ENCODE data around the gene CCR1. TPM values are rescaled to one million over a fixed set of nuclear protein-coding genes. Genes with fewer than 3 reads are reported as not detected.

Gene CCR1
- polyA plus RNA-seq, 3 donors from 2014 or later = 10.5 to 24.1 (median 11.5) TPM

DNA sequence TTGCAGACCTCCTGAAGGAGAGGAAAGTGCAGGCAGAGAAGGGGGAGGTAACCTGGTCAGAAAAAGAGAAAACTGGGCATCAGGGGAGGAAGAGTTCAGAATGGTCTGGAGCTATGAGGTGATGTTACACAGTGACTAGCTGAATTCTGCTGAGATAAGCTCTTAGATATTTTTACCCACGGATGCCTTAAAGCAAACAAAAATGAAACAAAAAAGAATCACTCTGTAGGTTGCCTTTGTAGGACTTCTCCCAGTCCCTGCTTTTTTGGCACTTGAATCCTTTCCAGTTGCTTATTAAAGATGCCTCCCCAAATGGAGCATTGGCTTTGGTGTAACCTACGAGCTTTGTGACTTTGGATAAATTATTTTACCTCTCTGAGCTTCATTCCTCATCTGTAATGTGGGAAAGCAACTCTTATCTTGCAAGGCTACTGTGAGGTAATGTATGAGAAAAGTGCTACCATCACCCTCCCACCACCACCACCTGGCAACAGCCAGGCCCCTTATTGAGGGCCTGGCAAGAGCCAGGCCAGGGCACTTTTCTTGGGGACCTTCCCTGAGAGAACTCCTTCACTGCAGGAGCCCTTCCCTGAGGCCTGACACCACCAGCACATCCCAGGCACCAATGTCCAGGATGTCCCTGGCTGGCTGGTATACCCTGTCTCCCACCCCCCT, 2.7 kb downstream of the CCR1 start:
- H3K4me3 Mint-ChIP-seq = peak overlapping the region; percentile 85 to 94 (median 89)
- no peak for DNase-seq
- H3K4me1 Mint-ChIP-seq = peaks cover 51 to 79% of the 10 kb centered on the region in 2 donors
- no peaks in the 10 kb centered on the region for H3K27me3 Mint-ChIP-seq (ENCODE audit: low read depth in 3 of 3)
- no peaks in the 10 kb centered on the region for H3K9me3 Mint-ChIP-seq
- H3K27ac Mint-ChIP-seq = peak overlapping the region; percentile 53 to 93 (median 72)
- H3K36me3 Mint-ChIP-seq = peaks cover 20 to 28% (median 22%) of the 10 kb centered on the region in 3 donors

DNA sequence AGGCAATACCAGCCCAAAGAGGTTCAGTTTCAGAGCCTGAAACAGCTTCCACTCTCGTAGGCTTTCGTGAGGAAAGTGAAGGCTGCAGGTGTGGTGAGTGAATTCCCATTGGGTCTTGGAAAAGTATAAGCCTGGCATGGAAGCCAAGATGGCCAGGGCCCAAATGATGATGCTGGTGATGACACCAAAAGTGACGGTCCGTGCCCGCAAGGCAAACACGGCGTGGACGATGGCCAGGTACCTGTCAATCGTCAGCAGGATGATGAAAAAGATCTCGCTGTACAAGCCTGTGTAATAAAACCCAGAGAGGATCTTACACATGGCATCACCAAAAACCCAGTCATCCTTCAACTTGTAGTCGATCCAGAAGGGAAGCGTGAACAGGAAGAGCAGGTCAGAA, 4.4 kb downstream of the CCR1 start:
- Mint-ChIP-seq H3K27ac (peak overlapping the region in 1 of 6 donors; percentile 57), H3K36me3 (peaks cover 22 to 33% (median 26%) of the 10 kb centered on the region in 3 donors), H3K27me3 (ENCODE audit: low read depth in 3 of 3) (no peaks in the 10 kb centered on the region), H3K4me1 (peaks cover 43 to 77% of the 10 kb centered on the region in 2 donors), H3K9me3 (no peaks in the 10 kb centered on the region), H3K4me3 (peak overlapping the region in 2 of 5 donors; percentile 22 to 34)
- no peak for DNase-seq

DNA sequence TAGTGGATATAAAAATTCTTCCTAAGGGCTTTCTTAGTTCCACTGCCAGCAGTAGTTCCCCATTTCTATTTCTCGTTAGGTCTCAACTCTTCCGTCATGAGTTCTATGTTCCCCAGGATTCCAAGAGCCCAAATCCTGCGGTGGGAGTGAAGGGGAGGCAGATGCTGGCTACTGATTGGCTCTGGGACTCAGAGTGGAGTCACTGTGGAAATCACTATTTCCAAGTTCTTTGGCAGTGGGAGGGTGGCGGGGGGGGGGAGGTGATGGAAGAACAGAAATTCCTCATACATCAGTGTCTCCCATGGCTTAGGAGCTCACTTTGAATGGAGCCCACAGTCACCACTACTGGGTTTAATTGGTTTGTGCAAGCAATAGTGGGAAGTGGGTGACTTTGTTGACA, 5.6 kb downstream of the CCR1 start:
- Mint-ChIP-seq H3K4me3 (peak overlapping the region in 1 of 5 donors; percentile 46), H3K9me3 (peaks cover 0 to under 1% (median 0%) of the 10 kb centered on the region in 6 donors), H3K36me3 (peaks cover 22 to 36% (median 35%) of the 10 kb centered on the region in 3 donors), H3K4me1 (peaks cover 32 to 65% of the 10 kb centered on the region in 2 donors), H3K27me3 (ENCODE audit: low read depth in 3 of 3) (no peaks in the 10 kb centered on the region), H3K27ac (peak overlapping the region in 2 of 6 donors; percentile 24 to 72)
- DNase-seq = no peak

- H3K27me3 Mint-ChIP-seq (ENCODE audit: low read depth in 3 of 3) = no peaks in the 10 kb centered on the region
- peaks cover 14 to 48% of the 10 kb centered on the region in 2 donors for H3K4me1 Mint-ChIP-seq
- no peak for DNase-seq
- peak overlapping the region in 4 of 6 donors; percentile 15 to 76 (median 36) for H3K27ac Mint-ChIP-seq
- H3K36me3 Mint-ChIP-seq = peaks cover 22 to 38% (median 32%) of the 10 kb centered on the region in 3 donors
- no peak overlapping the region for H3K4me3 Mint-ChIP-seq
- H3K9me3 Mint-ChIP-seq = peaks cover 0 to 2% (median 0%) of the 10 kb centered on the region in 6 donors
Observed at GRCh38 chr3:46200790-46201189, 7.3 kb downstream of the CCR1 start.

DNA sequence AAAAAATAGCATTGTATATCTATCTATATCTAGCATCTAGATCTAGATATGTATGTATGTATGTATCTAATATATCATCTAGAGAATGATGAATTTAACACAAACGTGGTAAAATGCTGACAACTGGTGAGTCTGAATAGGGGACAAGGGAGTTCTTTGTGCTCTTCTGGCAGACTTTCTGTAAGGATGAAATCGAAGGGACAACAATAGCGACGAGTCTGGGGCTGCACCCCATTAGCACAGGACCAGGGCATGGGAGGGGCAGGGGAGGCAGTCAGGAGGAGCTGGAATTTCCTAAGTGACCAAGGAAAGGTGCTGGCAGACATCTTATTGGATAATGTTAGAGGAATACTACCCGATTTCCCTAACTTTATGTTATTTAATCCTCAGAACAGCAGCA, 7.9 kb downstream of the CCR1 start:
- peaks cover 24 to 38% (median 32%) of the 10 kb centered on the region in 3 donors for H3K36me3 Mint-ChIP-seq
- peaks cover 0 to 2% (median 0%) of the 10 kb centered on the region in 6 donors for H3K9me3 Mint-ChIP-seq
- peaks cover 8 to 42% of the 10 kb centered on the region in 2 donors for H3K4me1 Mint-ChIP-seq
- H3K27me3 Mint-ChIP-seq (ENCODE audit: low read depth in 3 of 3) = no peaks in the 10 kb centered on the region
- H3K27ac Mint-ChIP-seq = peak overlapping the region; percentile 13 to 61 (median 53)
- DNase-seq = no peak
- H3K4me3 Mint-ChIP-seq = no peak overlapping the region

GRCh38 chr3:46196261-46196957, 11.7 kb downstream of the CCR1 start:
- Mint-ChIP-seq H3K4me1 (peaks cover 0 to 10% of the 10 kb centered on the region in 2 donors), H3K27me3 (ENCODE audit: low read depth in 3 of 3) (peaks cover 2 to 7% (median 3%) of the 10 kb centered on the region in 3 donors), H3K4me3 (no peak overlapping the region), H3K27ac (no peak overlapping the region), H3K9me3 (peaks cover 0 to 16% (median 9%) of the 10 kb centered on the region in 6 donors), H3K36me3 (peaks cover 9 to 32% (median 11%) of the 10 kb centered on the region in 3 donors)
- no peak for DNase-seq

DNA sequence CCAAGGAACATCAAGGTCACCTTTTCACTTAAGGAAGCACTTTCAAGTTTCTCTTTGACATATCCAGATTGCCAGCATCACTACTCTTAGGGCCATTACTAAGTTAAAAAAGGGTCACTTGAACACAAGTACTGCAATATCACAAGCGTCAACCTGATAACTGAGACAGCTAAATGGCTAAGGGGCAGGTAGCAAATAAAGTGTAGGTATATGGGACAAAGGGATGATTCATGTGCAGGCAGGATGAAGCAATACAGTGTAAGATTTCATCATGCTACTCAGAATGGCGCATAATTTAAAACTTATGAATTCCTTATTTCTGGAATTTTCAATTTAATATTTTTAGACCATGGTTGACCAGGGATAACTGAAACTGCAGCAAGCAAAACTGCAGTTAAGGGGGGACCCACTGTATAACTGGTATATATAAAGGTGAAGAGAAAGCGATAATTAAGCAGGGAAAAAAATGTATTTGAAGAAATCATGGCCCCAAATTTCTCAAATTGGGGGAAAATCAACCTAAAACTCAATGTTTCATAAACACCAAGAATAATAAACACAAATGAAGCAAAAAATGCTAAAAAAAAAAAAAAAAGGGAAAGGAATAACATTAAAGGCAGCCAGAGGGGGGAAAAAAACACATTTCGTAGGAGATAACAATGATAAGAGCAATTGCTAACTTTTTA, 13.1 kb downstream of the CCR1 start:
- no peak for DNase-seq
- H3K9me3 Mint-ChIP-seq = peaks cover 0 to 16% (median 9%) of the 10 kb centered on the region in 6 donors
- no peak overlapping the region for H3K4me3 Mint-ChIP-seq
- H3K27me3 Mint-ChIP-seq (ENCODE audit: low read depth in 3 of 3) = peaks cover 2 to 8% (median 6%) of the 10 kb centered on the region in 3 donors
- H3K27ac Mint-ChIP-seq = no peak overlapping the region
- H3K36me3 Mint-ChIP-seq = peaks cover 6 to 28% (median 8%) of the 10 kb centered on the region in 3 donors
- peaks cover 0 to 2% of the 10 kb centered on the region in 2 donors for H3K4me1 Mint-ChIP-seq

DNA sequence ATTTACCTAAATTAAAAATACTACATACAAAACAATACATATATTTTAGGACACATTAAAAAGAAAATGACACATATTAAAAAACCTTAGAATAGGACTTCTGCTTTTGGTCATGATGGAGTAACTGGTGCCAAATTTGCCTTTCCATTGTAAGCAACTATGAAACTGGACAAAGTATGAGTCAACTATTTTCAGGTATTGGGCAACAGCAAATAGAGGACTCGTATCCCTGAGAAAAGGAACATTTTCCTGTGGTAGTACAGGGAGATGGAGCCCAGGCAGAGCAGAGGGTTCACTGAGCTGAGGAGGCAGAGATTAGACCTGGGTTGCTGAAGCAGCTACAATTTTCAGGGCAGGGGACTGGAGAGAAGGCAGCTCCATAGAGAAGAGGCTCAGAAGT, 14.7 kb downstream of the CCR1 start:
- Mint-ChIP-seq H3K36me3 (peaks cover 4 to 21% (median 6%) of the 10 kb centered on the region in 3 donors), H3K4me1 (no peaks in the 10 kb centered on the region), H3K9me3 (peaks cover 0 to 16% (median 9%) of the 10 kb centered on the region in 6 donors), H3K27ac (no peak overlapping the region), H3K4me3 (no peak overlapping the region), H3K27me3 (ENCODE audit: low read depth in 3 of 3) (peaks cover 2 to 8% (median 6%) of the 10 kb centered on the region in 3 donors)
- no peak for DNase-seq

DNA sequence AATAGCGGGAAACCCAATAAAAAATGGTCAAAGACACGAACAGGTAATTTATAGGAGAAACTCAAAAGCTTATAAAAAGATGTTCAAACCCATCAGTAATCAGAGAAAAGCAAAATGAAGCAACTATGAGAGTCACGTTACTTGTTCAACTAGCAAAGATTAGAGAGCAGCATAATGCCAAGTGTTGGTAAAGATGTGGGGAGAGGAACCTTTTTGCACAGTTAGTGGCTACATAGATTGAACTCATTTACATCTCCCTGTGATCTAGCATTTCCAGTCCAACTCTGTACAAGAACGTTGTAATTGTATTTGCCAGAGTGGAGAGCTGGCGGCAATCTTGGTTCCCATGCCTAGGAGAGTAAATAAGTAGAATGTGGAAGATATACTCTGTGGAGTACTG, 15.2 kb downstream of the CCR1 start:
- Mint-ChIP-seq H3K36me3 (peaks cover 3 to 16% (median 6%) of the 10 kb centered on the region in 3 donors), H3K9me3 (peaks cover 0 to 16% (median 9%) of the 10 kb centered on the region in 6 donors), H3K4me3 (no peak overlapping the region), H3K4me1 (peaks cover 5% of the 10 kb centered on the region in 2 donors), H3K27ac (no peak overlapping the region), H3K27me3 (ENCODE audit: low read depth in 3 of 3) (peaks cover 3 to 8% (median 8%) of the 10 kb centered on the region in 3 donors)
- DNase-seq = no peak

DNA sequence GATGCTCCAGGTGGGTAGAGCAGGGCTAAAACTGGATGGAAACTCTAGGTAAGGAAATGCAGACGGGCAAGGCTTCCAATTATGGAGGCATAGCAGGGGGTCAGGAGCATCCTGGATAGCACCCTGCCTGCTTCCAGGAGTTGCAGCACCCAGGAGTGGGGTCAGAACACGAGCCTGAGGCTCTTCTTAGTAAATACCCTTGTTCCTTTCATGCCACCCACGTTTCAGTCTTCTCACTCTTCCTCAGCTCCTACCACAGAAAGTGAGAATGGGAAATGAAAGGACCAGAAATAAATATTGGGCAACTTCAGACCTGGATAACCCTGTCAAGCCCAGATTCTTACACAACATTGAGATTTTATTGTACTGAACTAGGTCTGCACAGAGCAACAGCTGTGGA, 16.4 kb downstream of the CCR1 start:
- H3K9me3 Mint-ChIP-seq = peaks cover 0 to 16% (median 9%) of the 10 kb centered on the region in 6 donors
- H3K4me3 Mint-ChIP-seq = no peak overlapping the region
- DNase-seq = no peak
- peaks cover 5 to 8% (median 8%) of the 10 kb centered on the region in 3 donors for H3K27me3 Mint-ChIP-seq (ENCODE audit: low read depth in 3 of 3)
- no peak overlapping the region for H3K27ac Mint-ChIP-seq
- H3K36me3 Mint-ChIP-seq = peaks cover 3 to 10% (median 6%) of the 10 kb centered on the region in 3 donors
- peaks cover 17% of the 10 kb centered on the region in 2 donors for H3K4me1 Mint-ChIP-seq

DNA sequence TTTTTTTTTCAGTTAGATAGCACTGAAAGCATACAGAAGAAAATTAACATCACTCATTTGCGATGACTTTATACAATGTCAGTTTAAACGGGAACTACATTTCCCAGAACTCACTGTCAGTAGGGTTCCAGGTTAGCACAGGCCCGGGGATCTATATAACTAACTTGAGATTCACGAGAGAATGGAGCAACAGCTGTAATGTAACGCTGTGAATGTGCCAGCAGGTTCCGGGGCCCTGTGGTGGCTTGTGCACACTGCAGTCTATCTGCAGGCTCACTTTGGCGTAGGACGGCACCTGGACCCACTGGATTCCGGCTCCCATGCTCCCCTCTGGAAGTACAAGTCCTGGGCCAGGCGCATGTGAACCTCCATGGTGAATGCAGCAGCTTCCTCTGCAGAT, 19.4 kb downstream of the CCR1 start:
- no peak overlapping the region for H3K4me3 Mint-ChIP-seq
- H3K27me3 Mint-ChIP-seq (ENCODE audit: low read depth in 3 of 3) = peaks cover 5 to 8% (median 5%) of the 10 kb centered on the region in 3 donors
- peaks cover 26 to 27% of the 10 kb centered on the region in 2 donors for H3K4me1 Mint-ChIP-seq
- H3K9me3 Mint-ChIP-seq = peaks cover 0 to 10% (median 7%) of the 10 kb centered on the region in 6 donors
- H3K36me3 Mint-ChIP-seq = peaks cover 0 to 10% (median 3%) of the 10 kb centered on the region in 3 donors
- DNase-seq = no peak
- H3K27ac Mint-ChIP-seq = no peak overlapping the region

DNA sequence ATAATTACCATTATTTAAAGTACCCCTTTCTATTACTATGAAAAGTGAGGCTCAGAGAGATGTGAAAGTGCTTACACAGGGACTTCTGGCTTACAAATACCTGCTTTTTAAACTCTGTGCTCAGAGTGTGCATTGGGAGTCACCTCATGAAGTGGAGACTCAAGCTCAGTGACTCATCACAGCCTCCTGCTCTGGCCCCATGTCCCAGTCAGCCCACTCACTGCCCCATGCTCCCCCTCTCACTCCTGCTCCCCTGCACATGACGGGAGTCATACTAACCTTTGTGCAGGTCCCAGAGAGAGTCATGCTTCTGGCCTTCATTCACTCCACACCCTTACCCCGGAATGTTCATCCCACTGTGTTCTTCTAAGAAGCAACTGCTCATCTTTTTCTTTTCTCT, 20.2 kb downstream of the CCR1 start:
- DNase-seq = no peak
- H3K4me1 Mint-ChIP-seq = peaks cover 26 to 27% of the 10 kb centered on the region in 2 donors
- H3K4me3 Mint-ChIP-seq = peak overlapping the region in 2 of 5 donors; percentile 2 to 25
- H3K27me3 Mint-ChIP-seq (ENCODE audit: low read depth in 3 of 3) = peaks cover 3 to 8% (median 5%) of the 10 kb centered on the region in 3 donors
- H3K9me3 Mint-ChIP-seq = peaks cover 0 to 3% (median 2%) of the 10 kb centered on the region in 6 donors
- H3K27ac Mint-ChIP-seq = peak overlapping the region in 1 of 6 donors; percentile 30
- peaks cover 0 to 2% (median 2%) of the 10 kb centered on the region in 3 donors for H3K36me3 Mint-ChIP-seq

DNA sequence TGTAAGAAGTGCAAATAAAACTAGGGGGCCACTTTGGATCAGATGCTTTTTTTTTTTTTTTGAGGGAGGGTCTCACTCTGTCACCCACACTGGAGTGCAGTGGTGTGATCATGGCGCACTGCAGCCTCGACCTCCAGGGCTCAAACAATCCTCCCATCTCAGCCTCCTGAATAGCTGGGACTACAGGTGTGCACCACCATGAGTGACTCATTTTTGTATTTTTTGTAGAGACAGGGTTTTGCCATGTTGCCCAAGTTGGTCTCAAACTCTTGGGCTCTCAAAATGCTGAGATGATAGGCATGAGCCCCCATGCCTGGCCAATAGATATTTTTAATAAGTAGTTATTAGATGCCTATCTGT, 20.8 kb downstream of the CCR1 start:
- no peak for DNase-seq
- peak overlapping the region in 4 of 6 donors; percentile 8 to 36 (median 34) for H3K27ac Mint-ChIP-seq
- peaks cover 3 to 10% (median 5%) of the 10 kb centered on the region in 3 donors for H3K27me3 Mint-ChIP-seq (ENCODE audit: low read depth in 3 of 3)
- peak overlapping the region; percentile 10 to 76 (median 34) for H3K4me3 Mint-ChIP-seq
- no peaks in the 10 kb centered on the region for H3K36me3 Mint-ChIP-seq
- H3K9me3 Mint-ChIP-seq = no peaks in the 10 kb centered on the region
- peaks cover 26 to 27% of the 10 kb centered on the region in 2 donors for H3K4me1 Mint-ChIP-seq

All from immature natural killer cell (primary cell).